Measurements from ENCODE around the gene EPS15.

DNA sequence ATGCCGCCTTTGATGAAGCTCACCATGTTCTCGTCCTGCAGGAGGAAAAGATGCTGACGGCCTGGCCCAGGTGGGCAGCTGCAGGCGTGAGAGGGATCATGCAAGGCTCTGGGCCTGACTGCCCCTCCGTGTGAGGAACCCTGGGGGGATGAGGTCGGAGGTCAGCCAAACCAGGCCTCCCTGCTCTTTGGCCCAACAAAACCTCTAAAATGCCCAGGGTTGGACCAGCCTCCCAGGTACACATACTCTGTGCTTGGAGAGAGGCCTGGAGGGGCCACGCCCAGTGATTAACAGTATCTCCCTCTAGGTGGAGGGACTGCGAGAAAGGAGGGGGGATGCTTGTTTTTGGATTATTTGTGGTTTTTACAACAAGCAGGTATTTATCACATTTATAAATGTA is 209.8 kb downstream of the EPS15 start:
- TF ChIP-seq EP300 (IDR thresholded peaks at IDR 0.05): no peak
- TF ChIP-seq POLR2AphosphoS5 (IDR thresholded peaks at IDR 0.05): no peak
- TF ChIP-seq, protein P1, sequence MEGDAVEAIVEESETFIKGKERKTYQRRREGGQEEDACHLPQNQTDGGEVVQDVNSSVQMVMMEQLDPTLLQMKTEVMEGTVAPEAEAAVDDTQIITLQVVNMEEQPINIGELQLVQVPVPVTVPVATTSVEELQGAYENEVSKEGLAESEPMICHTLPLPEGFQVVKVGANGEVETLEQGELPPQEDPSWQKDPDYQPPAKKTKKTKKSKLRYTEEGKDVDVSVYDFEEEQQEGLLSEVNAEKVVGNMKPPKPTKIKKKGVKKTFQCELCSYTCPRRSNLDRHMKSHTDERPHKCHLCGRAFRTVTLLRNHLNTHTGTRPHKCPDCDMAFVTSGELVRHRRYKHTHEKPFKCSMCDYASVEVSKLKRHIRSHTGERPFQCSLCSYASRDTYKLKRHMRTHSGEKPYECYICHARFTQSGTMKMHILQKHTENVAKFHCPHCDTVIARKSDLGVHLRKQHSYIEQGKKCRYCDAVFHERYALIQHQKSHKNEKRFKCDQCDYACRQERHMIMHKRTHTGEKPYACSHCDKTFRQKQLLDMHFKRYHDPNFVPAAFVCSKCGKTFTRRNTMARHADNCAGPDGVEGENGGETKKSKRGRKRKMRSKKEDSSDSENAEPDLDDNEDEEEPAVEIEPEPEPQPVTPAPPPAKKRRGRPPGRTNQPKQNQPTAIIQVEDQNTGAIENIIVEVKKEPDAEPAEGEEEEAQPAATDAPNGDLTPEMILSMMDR (IDR thresholded peaks at IDR 0.05): no peak
- TF ChIP-seq POLR2A (IDR thresholded peaks at IDR 0.05): no peak
